GM18870 (cell line): ENCODE data around the gene CKS1B.
A peak's percentile ranks its signal among the peaks of the same experiment; 100 is the strongest.

Source experiments
- ATAC-seq: cut with Tn5 transposase; IDR thresholded peaks from one replicate; pipeline ENCODE4 v1.9.1; 2021; ENCODE audit warnings: moderate library complexity; ENCODE audit not compliant: unreplicated experiment

The CKS1B gene

GRCh38 chr1:154974102-154974807, at the start of gene CKS1B:
TSS of gene CKS1B (plus strand) at chr1:154974681. CDS start at chr1:154974746, 65 bp downstream.
- peak; percentile 76 for ATAC-seq

- ATAC-seq = no peak
These were observed 48.9 kb upstream of the CKS1B start for GRCh38 chr1:154925335-154926170.

DNA sequence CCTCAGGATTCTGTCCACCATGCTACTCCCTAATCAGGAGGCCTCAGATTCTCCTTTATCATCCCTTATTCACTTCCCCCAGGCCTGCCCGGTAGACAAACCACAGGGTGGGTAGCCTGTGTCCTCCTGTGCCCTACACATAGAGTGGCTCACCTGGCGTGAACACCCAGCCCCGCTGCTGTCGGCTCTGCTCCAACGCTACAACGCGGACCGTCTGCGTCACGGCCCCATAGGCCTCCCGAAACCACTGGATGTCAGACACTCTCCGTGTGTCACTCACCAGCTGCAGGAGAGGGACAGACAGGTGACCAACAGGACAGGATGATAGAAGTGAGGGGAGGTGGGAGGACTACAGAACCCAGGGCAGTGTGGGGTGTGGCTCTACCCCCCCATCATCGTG, 48.3 kb upstream of the CKS1B start:
- ATAC-seq = no peak

DNA sequence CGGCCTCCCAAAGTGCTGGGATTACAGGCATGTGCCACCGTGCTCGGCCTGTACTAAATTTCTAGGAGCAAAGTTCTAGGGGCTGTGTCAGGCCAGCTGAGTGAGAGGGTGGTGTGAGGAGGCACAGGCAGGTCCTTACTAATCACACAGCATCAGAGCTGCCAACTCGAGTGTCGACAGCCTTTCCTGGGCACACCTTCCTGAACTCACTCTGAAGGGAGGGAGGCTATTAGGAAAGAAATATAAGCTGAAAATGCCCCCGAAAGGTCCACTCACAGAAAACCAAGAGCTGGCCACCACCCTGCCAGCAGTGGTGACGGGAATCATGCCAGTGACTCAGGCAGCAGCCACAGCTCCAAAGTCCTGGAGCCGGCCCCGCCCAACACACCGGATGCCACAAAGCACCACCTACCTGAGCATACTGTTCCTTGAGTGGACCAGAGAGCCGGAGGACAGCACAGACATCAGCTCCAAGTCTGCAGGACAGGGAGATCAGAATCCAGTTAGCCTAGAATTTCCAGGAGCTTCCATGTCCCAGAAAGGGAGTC, 42.5 kb upstream of the CKS1B start:
- no peak for ATAC-seq

- ATAC-seq = no peak
These were observed 40.0 kb upstream of the CKS1B start for GRCh38 chr1:154934358-154934948.

DNA sequence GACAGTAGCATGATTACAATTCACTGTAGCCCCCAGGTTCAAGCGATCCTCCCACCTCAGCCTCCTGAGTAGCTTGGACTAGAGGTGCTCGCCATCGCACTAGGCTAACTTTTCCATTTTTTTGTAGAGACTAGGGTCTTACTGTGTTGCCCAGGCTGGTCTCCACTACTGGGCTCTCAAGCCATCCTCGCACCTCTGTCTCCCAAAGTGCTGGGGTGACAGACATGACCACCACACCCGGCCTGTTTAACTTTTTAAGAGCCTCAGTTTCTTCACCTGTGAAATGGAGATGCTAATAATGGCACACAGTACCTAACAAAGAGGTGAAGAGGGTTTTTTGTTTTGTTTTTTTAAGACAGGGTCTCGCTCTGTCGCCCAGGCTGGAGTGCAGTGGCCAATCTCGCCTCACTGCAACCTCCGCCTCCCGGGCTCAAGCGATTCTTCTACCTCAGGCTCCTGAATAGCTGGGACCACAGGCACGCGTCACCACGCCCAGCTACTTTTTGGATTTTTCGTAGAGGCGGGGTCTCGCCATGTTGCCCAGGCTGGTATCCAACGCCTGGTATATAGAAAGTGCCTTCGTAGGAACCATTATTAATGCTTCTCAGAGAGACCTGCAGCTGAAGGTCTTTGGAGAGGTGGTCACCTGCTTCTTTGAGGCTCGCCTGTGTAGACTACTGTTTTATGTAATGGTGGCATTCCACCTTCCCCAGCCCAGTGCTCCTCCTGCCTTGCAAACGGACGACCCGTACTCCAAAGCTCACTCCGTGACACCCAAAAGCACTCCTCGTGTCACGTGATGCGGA, 38.5 kb upstream of the CKS1B start:
- ATAC-seq = no peak

- peak; percentile 56 for ATAC-seq
These were observed 37.9 kb upstream of the CKS1B start, which contains the start of gene PMVK for GRCh38 chr1:154936555-154937084. TSS of gene PMVK (minus strand) at chr1:154936719. CDS start at chr1:154936685, 34 bp downstream.

- ATAC-seq = peak; percentile 42
These were observed 37.1 kb upstream of the CKS1B start for GRCh38 chr1:154937085-154937987.

DNA sequence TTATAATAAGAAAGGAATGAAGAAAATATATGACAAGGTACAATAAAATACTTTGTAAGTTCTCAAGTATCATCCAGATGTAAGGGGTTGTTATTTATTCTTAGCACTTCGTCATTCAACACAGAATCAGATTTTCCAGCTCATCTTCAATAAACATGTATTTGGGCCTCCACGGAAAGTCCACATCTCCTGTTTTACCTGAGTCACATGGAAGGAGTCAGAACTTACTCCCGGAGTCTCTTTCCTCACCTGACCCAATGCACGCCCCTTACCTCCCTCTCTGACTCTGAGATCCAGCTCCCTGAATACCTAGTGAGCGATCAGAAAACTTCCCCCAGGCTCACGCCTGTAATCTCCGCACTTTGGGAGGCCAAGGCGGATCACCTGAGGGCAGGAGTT, 36.5 kb upstream of the CKS1B start:
- no peak for ATAC-seq

DNA sequence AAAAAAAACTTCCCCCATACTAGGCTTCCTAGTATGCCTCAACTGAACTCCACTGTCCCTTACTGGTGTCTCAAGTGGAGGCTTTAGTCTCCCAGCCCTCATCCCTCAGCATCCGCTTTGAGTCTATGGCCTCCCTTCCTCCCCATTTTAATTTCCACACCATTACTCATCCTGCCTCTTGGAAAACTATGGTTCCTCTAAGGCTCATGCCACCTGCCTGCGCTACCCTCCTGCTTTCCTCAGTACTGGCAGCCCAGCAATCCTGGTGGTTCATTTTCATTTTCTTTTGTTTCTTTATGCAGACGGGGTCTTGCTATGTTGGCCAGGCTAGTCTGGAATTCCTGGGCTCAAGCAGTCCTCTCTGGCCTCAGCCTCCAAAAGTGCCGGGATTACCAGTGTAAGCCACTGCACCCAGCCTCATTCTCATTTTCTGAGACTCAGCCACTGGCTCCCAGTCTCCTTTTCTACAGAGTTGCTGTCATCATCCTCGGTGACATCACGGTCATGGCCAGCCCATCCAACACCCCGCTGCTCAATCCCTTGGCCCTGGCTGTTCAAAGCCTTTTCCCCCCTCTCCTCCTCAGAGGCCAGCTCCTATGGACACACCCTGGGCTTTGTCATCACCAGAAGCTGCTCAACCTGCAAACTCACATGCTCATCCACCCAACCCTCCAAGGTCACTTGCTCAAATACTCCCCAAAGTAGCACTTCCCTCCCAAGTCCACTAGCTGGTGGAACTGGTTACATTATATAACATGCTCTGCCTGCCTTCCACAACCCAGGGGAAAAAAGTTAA, 35.7 kb upstream of the CKS1B start:
- no peak for ATAC-seq

- no peak for ATAC-seq
These were observed 34.3 kb upstream of the CKS1B start for GRCh38 chr1:154940213-154940560.

DNA sequence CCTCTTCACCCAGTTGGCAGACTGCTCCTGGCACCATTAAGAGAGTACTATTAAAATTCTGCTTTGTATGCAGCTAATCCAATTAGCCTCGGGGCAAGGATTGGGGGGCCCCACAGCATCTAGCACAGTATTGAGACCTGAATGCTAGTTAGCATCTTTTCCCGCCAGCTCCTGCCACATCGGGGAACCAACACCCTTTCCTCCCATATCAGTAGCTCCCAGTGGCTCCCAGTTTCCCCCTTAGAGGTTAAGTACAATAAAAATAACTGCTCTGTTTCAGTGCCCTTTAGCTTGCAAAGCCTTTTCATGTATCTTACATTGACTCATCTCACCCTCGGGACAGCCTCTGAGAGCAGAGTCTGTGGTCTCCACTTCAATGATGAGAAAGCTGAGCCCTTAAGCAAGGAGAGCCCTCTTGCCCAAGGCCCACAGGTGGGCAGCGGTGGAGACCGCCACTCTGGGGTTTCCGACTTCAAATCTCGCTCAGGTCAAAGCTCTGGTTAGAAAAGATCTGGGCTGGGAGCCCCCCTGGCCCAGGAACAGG, 33.8 kb upstream of the CKS1B start:
- no peak for ATAC-seq

GRCh38 chr1:154941333-154942013, 33.0 kb upstream of the CKS1B start:
- ATAC-seq = no peak

GRCh38 chr1:154943649-154944400, 30.7 kb upstream of the CKS1B start:
- ATAC-seq = no peak

DNA sequence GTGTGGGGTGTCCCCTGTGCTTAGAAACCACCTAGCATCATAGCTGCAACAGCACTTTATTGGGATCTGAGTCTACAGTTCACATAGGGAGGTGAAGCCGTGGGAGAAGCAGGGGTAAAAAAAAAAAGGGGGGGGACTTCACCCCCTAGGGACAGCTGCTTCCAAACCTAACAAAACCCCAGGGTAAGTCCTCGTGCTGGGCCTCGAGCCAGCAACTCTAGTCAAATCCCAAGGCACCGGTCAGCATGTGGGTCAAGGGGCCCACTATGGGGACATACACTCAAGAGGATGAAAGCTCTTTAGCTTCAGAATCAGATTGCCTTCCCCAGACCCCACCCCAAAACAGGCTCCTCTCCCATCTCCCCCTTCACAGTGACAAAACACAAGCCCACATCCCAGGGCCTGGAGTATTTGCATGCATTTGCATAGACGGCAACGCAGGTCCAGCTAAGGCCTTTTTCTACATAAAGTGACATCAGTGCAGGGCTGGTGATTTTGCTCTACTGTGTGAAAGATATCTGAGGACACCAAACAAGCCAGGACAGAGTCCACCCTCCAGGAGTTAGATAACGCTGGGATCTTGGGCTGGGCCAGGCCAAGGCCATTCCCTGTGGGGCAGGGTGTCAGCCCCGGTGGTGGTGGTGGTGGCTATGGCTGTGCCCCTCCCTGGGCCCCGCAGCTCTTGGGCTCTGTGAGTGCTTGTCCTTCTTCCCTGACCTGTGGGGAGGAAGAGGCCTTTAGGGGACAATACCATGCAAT, 29.9 kb upstream of the CKS1B start:
- no peak for ATAC-seq
